H9 (cell line): ENCODE results near the gene CDC42EP3. TPM values are rescaled to one million over a fixed set of nuclear protein-coding genes. Genes with fewer than 3 reads are reported as not detected.

ENCODE experiments used
- DNase-seq: peaks from one replicate; pipeline ENCODE4 v3.0.0-alpha.2; 2017
- H2AFZ ChIP-seq: one replicate; pipeline ENCODE4 v1.6.1; 2013; ENCODE audit warnings: mild to moderate bottlenecking, low read length, control low read depth, moderate library complexity
- H2AK5ac ChIP-seq: 2 replicates; pipeline ENCODE4 v1.6.1; 2013; ENCODE audit warnings: low read length, control low read depth, mixed read lengths; ENCODE audit not compliant: insufficient read length
- H2BK120ac ChIP-seq: one replicate; pipeline ENCODE4 v1.6.1; 2013; ENCODE audit warnings: low read depth, mild to moderate bottlenecking, low read length, control low read depth, inconsistent platforms; ENCODE audit not compliant: poor library complexity, severe bottlenecking
- H2BK12ac ChIP-seq: 2 replicates; pipeline ENCODE4 v1.6.1; 2013; ENCODE audit warnings: low read length, control low read depth, mixed read lengths, low read depth; ENCODE audit not compliant: insufficient read length
- H2BK15ac ChIP-seq: 2 replicates; pipeline ENCODE4 v1.6.1; 2013; ENCODE audit warnings: low read depth, low read length, control low read depth
- H2BK20ac ChIP-seq: one replicate; pipeline ENCODE4 v1.6.1; 2013; ENCODE audit warnings: low read depth, mild to moderate bottlenecking, low read length, control low read depth, inconsistent platforms; ENCODE audit not compliant: poor library complexity, severe bottlenecking
- H2BK5ac ChIP-seq: 2 replicates; pipeline ENCODE4 v1.6.1; 2013; ENCODE audit warnings: low read length, control low read depth, mixed read lengths; ENCODE audit not compliant: insufficient read length
- H3K14ac ChIP-seq: 2 replicates; pipeline ENCODE4 v1.6.1; 2013; ENCODE audit warnings: low read length, control low read depth; ENCODE audit not compliant: insufficient read depth
- H3K18ac ChIP-seq: 2 replicates; pipeline ENCODE4 v1.6.1; 2013; ENCODE audit warnings: low read depth, mild to moderate bottlenecking, mixed read lengths, low read length, control low read depth; ENCODE audit not compliant: insufficient read length
- H3K23ac ChIP-seq: 2 replicates; pipeline ENCODE4 v1.6.1; 2013; ENCODE audit warnings: low read length, control low read depth, mixed read lengths, low read depth; ENCODE audit not compliant: insufficient read length
- H3K23me2 ChIP-seq: 2 replicates; pipeline ENCODE4 v1.6.1; 2013; ENCODE audit warnings: low read depth, mild to moderate bottlenecking, mixed read lengths, low read length, control low read depth; ENCODE audit not compliant: insufficient read length, poor library complexity, severe bottlenecking
- H3K27ac ChIP-seq: 2 replicates; pipeline ENCODE4 v1.5.1; 2013; ENCODE audit warnings: low read length, control low read depth, mixed read lengths, low read depth; ENCODE audit not compliant: insufficient read length
- H3K27me3 ChIP-seq: 2 replicates; pipeline ENCODE4 v1.6.1; 2013; ENCODE audit warnings: low read length, control low read depth, inconsistent platforms; ENCODE audit not compliant: insufficient read depth
- H3K4ac ChIP-seq: 2 replicates; pipeline ENCODE4 v1.6.1; 2013; ENCODE audit warnings: low read depth, mild to moderate bottlenecking, control low read depth, inconsistent platforms, low read length, moderate library complexity
- H3K4me1 ChIP-seq: 2 replicates; pipeline ENCODE4 v1.6.1; 2013; ENCODE audit warnings: low read length, control low read depth, inconsistent platforms; ENCODE audit not compliant: insufficient read depth
- H3K4me2 ChIP-seq: 2 replicates; pipeline ENCODE4 v1.6.1; 2013; ENCODE audit warnings: low read length, control low read depth, mixed read lengths; ENCODE audit not compliant: insufficient read length, insufficient read depth
- H3K56ac ChIP-seq: 2 replicates; pipeline ENCODE4 v1.6.1; 2013; ENCODE audit warnings: low read depth, mild to moderate bottlenecking, mixed read lengths, low read length, control low read depth; ENCODE audit not compliant: insufficient read length
- H3K79me1 ChIP-seq: 2 replicates; pipeline ENCODE4 v1.6.1; 2013; ENCODE audit warnings: low read depth, mild to moderate bottlenecking, moderate library complexity, low read length, control low read depth, inconsistent platforms; ENCODE audit not compliant: insufficient read depth, poor library complexity, severe bottlenecking
- H3K79me2 ChIP-seq: 2 replicates; pipeline ENCODE4 v1.6.1; 2013; ENCODE audit warnings: low read length, control low read depth, inconsistent platforms; ENCODE audit not compliant: insufficient read depth
- H3K9ac ChIP-seq: 2 replicates; pipeline ENCODE4 v1.6.1; 2013; ENCODE audit warnings: low read length, control low read depth, mixed read lengths; ENCODE audit not compliant: insufficient read length; ENCODE audit errors: extremely low read depth
- H3K9me3 ChIP-seq: one replicate; pipeline ENCODE4 v1.6.1; 2013; ENCODE audit warnings: low read depth, low read length, inconsistent platforms; ENCODE audit not compliant: control insufficient read depth
- H3T11ph ChIP-seq: one replicate; pipeline ENCODE4 v1.6.1; 2013; ENCODE audit warnings: mild to moderate bottlenecking, low read length, control low read depth, inconsistent platforms
- H4K20me1 ChIP-seq: one replicate; pipeline ENCODE4 v1.6.1; 2013; ENCODE audit not compliant: control insufficient read depth, insufficient read length, insufficient read depth
- H4K5ac ChIP-seq: 2 replicates; pipeline ENCODE4 v1.6.1; 2013; ENCODE audit warnings: low read depth, mild to moderate bottlenecking, mixed read lengths, low read length, control low read depth; ENCODE audit not compliant: insufficient read length
- H4K8ac ChIP-seq: replicated peaks from 2 replicates; pipeline ENCODE4 v1.6.1; 2013; ENCODE audit warnings: low read length, control low read depth, mixed read lengths, low read depth; ENCODE audit not compliant: insufficient read length
- H4K91ac ChIP-seq: 2 replicates; pipeline ENCODE4 v1.6.1; 2013; ENCODE audit warnings: low read depth, mild to moderate bottlenecking, moderate library complexity, mixed read lengths, low read length, control low read depth; ENCODE audit not compliant: insufficient read length
- H3K27ac Mint-ChIP-seq, 3 experiments: 2 replicates in 2 of 3; 3 replicates in 1 of 3; pipeline ENCODE4 v1.8.0; 2020 to 2021; ENCODE audit warnings: mixed read lengths in 3 of 3, mild to moderate bottlenecking in 1 of 3, moderate library complexity in 1 of 3
- H3K27me3 Mint-ChIP-seq: 2 replicates; pipeline ENCODE4 v1.8.0; 2021; ENCODE audit warnings: low read depth, mild to moderate bottlenecking, moderate library complexity, mixed read lengths
- H3K36me3 Mint-ChIP-seq, 3 experiments: 2 replicates in 2 of 3; 3 replicates in 1 of 3; pipeline ENCODE4 v1.8.0; 2020 to 2021; ENCODE audit warnings: low read depth in 3 of 3, mixed read lengths in 3 of 3; ENCODE audit not compliant: insufficient read depth in 1 of 3
- H3K4me1 Mint-ChIP-seq, 2 experiments: 2 replicates each; pipeline ENCODE4 v1.8.0; 2020; ENCODE audit warnings: mixed read lengths in 2 of 2
- H3K4me3 Mint-ChIP-seq, 2 experiments: 2 replicates in 1 of 2; 3 replicates in 1 of 2; pipeline ENCODE4 v1.8.0; 2020 to 2021; ENCODE audit warnings: mild to moderate bottlenecking in 2 of 2, mixed read lengths in 2 of 2, moderate library complexity in 1 of 2
- H3K9me3 Mint-ChIP-seq, 2 experiments: 2 replicates in 1 of 2; 3 replicates in 1 of 2; pipeline ENCODE4 v1.8.0; 2020; ENCODE audit warnings: mild to moderate bottlenecking in 2 of 2, mixed read lengths in 2 of 2, moderate library complexity in 1 of 2
- WGBS: extraction: QIAGEN DNeasy Blood & Tissue Kit; methylation state at CpG from one replicate; pipeline ENCODE4 v1.1.7; 2013; ENCODE audit warnings: missing lambda C conversion rate, low lambda C conversion rate, mixed read lengths; ENCODE audit not compliant: insufficient read length; ENCODE audit errors: extremely low coverage; 5-methylcytosine and 5-hydroxymethylcytosine counted together
- total RNA-seq: library from RNA; stranded (reverse); gene quantifications from 2 replicates; pipeline ENCODE4 v1.2.1, GENCODE V29; 2021
- TF ChIP-seq, protein P1 (sequence below): fragments of 200-600 bp; sonication (generic); conservative IDR thresholded peaks from 3 replicates; pipeline ENCODE4 v1.8.0; 2021; ENCODE audit warnings: antibody characterized with exemption, mild to moderate bottlenecking

The CDC42EP3 gene
- total RNA-seq, 1 experiment from 2014 or later, result 61.5 TPM

DNA sequence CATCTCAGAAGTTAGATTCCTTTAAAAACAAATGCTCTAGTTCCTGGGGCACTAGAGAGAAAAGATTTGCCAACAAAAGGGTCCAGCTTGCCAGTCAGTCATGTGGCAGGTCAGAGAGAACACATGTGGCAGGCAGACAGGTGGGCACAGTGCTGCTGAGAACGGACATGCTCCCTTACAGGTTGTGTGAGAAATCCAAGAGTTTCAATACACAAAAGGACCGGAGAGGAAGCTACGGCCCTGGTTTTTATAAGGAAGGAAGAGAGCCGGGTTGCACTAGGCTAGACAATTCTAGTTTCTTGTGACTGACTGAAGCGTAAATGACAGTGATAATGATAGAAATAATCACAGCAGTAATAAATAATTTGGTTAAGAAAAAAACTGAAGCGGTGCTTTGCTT, 18.3 kb downstream of the CDC42EP3 start:
- no CpG with 5 or more reads among the region's 6 CpGs for WGBS
- Histone ChIP-seq H3K4me1 (peaks cover 31% of the 10 kb centered on the region), H3K14ac (no peak overlapping the region), H3K4ac (no peak overlapping the region), H3K23me2 (no peaks in the 10 kb centered on the region), H3K27me3 (peaks cover 2% of the 10 kb centered on the region; the same call in 1 of the 2 replicates), H4K20me1 (no peaks in the 10 kb centered on the region), H3K56ac (no peak overlapping the region), H2BK5ac (no peak overlapping the region), H3T11ph (no peak overlapping the region), H4K5ac (no peak overlapping the region), H3K18ac (no peak overlapping the region), H3K27ac (no peak overlapping the region), H2BK20ac (no peak overlapping the region), H4K8ac (no peak overlapping the region), H2BK15ac (no peak overlapping the region), H3K9me3 (no peaks in the 10 kb centered on the region), H4K91ac (no peak overlapping the region), H3K79me1 (peaks cover 13% of the 10 kb centered on the region), H2BK12ac (no peak overlapping the region), H2BK120ac (no peak overlapping the region), H3K4me2 (no peak overlapping the region), H3K9ac (no peak overlapping the region), H3K79me2 (peaks cover 11% of the 10 kb centered on the region; the same call in 1 of the 2 replicates), H3K23ac (no peak overlapping the region), H2AFZ (no peak overlapping the region), H2AK5ac (no peak overlapping the region)
- Mint-ChIP-seq H3K4me3 (no peak overlapping the region), H3K27ac (peak overlapping the region; percentile 49 to 87 (median 50); a peak in 4 of 7 replicates), H3K27me3 (peaks cover 2% of the 10 kb centered on the region; the same call in 1 of the 2 replicates), H3K9me3 (peaks cover 3% of the 10 kb centered on the region in 2 experiments), H3K4me1 (peaks cover 74 to 77% of the 10 kb centered on the region in 2 experiments), H3K36me3 (peaks cover 19 to 46% (median 33%) of the 10 kb centered on the region in 3 experiments)
- TF ChIP-seq, protein P1, sequence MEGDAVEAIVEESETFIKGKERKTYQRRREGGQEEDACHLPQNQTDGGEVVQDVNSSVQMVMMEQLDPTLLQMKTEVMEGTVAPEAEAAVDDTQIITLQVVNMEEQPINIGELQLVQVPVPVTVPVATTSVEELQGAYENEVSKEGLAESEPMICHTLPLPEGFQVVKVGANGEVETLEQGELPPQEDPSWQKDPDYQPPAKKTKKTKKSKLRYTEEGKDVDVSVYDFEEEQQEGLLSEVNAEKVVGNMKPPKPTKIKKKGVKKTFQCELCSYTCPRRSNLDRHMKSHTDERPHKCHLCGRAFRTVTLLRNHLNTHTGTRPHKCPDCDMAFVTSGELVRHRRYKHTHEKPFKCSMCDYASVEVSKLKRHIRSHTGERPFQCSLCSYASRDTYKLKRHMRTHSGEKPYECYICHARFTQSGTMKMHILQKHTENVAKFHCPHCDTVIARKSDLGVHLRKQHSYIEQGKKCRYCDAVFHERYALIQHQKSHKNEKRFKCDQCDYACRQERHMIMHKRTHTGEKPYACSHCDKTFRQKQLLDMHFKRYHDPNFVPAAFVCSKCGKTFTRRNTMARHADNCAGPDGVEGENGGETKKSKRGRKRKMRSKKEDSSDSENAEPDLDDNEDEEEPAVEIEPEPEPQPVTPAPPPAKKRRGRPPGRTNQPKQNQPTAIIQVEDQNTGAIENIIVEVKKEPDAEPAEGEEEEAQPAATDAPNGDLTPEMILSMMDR, result no peak
- DNase-seq, result no peak
